GM18507 (cell line): ENCODE data around the gene HAPLN3.

Experiments
- DNase-seq: peaks from one replicate; pipeline ENCODE4 v3.0.0; 2011; ENCODE audit warnings: low read depth; ENCODE audit not compliant: insufficient read length; ENCODE audit errors: extremely low spot score
- FAIRE-seq: peaks from 2 replicates; lab custom pipeline; 2011; peaks lifted over from hg19 to GRCh38; lab: Jason Lieb, UNC

Gene HAPLN3

GRCh38 chr15:88912500-88912921, 17.2 kb upstream of the HAPLN3 start:
- FAIRE-seq, result no peak
- no peak for DNase-seq

GRCh38 chr15:88911766-88912118, 16.4 kb upstream of the HAPLN3 start:
- no peak for FAIRE-seq
- DNase-seq, result no peak

GRCh38 chr15:88909956-88910831, 14.8 kb upstream of the HAPLN3 start:
- DNase-seq (no peak), FAIRE-seq (no peak)

DNA sequence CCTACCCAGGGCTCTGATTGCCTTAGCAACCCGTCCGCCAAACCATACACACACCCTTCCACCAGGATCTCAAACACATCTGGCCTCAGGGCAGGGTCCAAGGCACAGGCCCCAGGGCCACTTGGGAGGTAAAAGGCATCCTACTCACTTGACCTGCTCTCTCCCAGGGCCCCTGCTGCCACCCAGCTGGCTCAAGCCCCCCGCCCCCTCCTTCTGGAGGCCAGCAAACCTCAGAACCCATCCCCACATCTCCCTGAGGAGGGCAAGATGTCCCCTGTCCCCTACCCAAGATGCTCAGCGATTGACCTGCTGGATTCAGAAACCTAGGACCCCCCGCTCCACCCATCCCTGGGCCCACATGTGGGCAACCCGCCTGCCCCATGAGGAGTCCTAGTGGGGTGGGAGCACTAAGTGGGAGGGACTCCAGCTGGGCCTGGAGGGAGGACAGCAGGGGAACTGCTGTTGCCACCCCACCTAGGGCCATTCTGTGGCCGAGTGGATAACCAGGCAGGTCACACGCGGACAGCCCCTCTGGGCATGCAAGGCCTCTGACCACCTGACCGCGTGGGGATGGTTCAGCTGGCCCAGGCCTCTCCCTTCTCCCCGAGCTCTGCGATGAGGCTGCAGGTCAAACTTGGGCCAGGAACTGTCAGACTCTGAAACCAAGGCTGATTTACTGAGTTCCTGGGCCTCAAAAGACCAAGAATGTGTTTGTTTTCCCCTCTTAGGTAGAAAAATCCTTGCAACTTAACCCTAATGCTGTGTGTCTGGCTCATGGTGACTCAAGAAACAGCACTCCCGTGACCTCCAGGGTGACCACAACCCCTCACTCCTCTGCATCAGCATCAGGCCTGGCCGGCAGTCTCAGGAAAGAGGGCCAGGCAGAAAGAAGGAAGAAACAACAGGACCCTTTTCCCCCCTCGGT, 13.6 kb upstream of the HAPLN3 start:
- FAIRE-seq (no peak), DNase-seq (no peak)

GRCh38 chr15:88908123-88908522, 12.8 kb upstream of the HAPLN3 start:
- DNase-seq (no peak), FAIRE-seq (no peak)

GRCh38 chr15:88907111-88907510, 11.8 kb upstream of the HAPLN3 start:
- FAIRE-seq, result no peak

DNA sequence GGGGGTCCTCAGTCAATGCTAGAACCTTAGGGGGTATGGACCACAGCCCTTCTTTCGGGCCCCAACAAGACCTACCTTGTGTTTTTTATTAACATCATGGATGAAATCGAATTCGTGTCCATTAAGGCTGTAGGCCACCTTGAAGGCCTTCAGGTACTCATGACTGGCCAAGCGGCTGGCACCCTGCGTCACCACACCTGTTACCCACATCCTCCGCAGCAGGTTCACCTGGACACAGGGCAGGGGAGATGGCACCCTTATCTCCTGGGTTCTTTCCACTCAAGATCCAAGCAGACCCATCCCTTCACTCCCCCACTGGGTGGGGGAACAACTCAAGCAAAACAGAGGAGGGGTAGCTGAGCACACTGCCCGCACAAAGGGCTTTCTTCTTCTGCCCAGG, 11.2 kb upstream of the HAPLN3 start:
- no peak for FAIRE-seq
- DNase-seq, result no peak

More at GRCh38 chr15:88907111-88907510, 11.8 kb upstream of the HAPLN3 start:
- DNase-seq, result no peak

GRCh38 chr15:88906130-88906529, 10.8 kb upstream of the HAPLN3 start:
- DNase-seq (no peak), FAIRE-seq (no peak)

DNA sequence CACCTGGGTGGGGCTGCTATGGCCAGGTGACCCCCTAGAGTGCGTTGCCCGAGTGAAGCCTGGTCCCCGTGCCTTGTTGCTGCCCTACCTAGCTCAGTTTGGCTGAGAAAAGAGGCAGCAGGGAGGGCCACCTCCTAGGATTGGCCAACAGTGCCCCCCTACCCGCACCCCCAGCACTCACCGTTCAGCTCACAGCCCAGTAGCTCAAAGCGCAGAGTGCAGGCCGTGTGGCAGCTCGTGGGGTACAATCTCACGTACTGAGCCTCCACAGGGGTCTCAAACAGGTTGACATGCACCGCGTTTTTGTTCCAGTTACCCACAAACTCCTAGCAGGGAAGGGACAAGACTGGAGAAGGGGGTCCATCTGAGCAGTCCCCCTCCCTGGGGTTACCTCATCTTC, 10.2 kb upstream of the HAPLN3 start:
- FAIRE-seq (no peak), DNase-seq (no peak)

- DNase-seq, result no peak
- FAIRE-seq, result peak; percentile 93
Measured at GRCh38 chr15:88904624-88905327, 9.4 kb upstream of the HAPLN3 start.

DNA sequence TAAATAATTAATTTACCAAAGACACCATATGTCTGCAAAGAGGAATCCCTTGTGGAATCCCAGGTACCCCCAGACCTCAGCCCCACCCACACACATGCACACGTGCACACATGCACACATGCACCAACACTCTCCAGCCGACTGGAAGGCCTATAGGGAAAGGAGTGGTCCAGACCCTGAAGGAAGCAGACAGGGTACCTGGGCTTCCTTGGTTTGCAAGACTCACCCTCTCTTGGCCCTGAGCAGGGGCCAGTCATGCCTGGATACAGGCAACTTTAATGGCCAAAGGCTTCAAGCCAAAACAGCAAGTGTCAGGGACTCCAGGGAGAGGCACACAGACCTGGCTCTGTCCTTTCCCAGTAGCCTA, 8.9 kb upstream of the HAPLN3 start:
- FAIRE-seq, result no peak

GRCh38 chr15:88902846-88903245, 7.5 kb upstream of the HAPLN3 start:
- FAIRE-seq (no peak), DNase-seq (no peak)

More for the DNA sequence above, 8.9 kb upstream of the HAPLN3 start:
- DNase-seq, result no peak

DNA sequence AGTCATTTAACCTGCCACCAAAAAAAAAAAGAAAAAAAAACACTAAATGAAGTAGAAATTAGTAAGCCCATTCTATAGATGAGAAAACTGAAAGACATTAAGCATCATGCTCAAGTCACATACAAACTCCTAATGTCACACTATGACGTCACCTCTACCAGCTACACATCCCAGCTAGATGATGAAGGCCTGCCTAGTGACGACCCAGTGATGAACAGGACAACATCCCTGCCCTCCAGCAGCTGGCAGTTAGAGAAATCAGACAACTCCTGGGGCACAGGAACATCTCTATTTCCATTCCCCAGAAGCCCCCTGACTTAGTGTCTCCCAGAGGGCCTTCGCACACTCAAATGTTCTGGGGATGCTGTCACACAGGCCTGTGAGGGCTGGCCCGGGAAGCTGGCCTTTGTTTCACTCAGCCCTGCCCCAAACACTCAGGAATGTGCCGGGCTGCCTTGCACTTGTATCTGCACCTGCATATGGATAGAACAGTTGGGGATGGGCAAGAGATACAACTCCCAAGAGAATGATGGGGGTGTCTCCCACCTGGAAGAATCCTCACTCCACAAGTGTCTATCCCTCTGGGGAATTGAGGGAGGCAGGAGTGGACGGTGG, 7.0 kb upstream of the HAPLN3 start:
- no peak for FAIRE-seq

DNA sequence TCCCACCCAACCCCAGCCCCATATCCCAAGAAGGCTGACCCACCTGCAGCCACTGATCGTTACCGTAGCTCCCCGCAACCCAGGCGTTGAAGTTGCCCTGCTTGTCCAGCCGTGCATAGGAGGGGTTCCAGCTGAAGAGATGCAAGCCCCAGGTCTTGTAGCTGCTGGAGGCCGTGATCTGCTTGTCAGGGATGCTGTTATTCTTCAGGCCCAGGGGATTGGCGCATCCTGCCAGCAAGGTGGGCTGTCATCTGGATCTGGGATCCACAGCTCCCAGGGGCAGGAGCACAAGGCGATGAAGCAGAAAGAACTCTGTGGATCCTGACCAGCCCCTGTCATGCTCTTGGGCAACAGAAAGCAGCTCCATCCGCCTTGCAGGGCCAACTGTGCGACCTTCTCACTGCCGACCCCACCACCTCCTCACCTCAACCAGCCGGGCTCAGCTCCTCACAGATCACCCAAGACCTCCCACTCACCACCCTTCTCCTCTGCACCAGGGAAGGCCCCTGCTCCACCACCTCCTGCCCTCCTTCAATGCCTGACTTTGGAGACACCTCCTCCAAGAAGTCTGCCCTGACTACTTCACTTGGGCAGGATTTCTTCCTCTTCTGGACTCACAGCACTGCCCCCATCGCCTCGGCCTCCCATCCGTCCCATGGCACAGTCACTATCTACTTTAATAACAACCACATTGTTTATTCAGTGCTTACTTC, 6.3 kb upstream of the HAPLN3 start:
- DNase-seq (no peak), FAIRE-seq (no peak)

More for the DNA sequence above, 7.0 kb upstream of the HAPLN3 start:
- DNase-seq, result no peak

- no peak for FAIRE-seq
- no peak for DNase-seq
Measured at GRCh38 chr15:88900982-88901418, 5.7 kb upstream of the HAPLN3 start.

GRCh38 chr15:88900309-88900981, 5.1 kb upstream of the HAPLN3 start:
- FAIRE-seq, result no peak
- DNase-seq, result no peak

DNA sequence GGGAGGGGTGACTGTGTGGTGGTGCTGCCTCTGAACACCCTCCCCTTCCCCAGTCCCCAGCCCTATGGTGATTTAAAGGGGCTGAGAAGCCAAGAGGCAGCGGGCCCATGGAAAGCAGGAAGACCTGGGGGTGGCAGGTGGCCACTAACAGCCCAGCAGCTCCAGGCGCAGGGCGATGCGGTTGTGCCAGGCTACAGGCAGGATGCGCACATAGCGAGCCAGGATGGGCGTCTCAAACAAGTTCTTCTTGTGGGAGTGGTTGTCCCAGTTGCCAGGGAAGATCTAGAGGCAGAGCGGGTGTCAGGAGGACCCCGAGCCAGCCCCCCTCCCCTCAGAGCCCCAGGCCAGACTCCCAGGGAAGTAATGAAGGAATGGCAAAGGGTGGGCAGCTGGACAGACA, 3.9 kb upstream of the HAPLN3 start:
- FAIRE-seq (no peak), DNase-seq (no peak)

- FAIRE-seq (no peak), DNase-seq (no peak)
Measured at GRCh38 chr15:88898736-88899135, 3.4 kb upstream of the HAPLN3 start.
